HG03066 (cell line): ENCODE measurements around the gene KDM7A.

Experiments
- ATAC-seq: cut with Tn5 transposase; IDR thresholded peaks from one replicate; pipeline ENCODE4 v1.9.1; 2021; ENCODE audit warnings: low read depth; ENCODE audit not compliant: unreplicated experiment

KDM7A gene

DNA sequence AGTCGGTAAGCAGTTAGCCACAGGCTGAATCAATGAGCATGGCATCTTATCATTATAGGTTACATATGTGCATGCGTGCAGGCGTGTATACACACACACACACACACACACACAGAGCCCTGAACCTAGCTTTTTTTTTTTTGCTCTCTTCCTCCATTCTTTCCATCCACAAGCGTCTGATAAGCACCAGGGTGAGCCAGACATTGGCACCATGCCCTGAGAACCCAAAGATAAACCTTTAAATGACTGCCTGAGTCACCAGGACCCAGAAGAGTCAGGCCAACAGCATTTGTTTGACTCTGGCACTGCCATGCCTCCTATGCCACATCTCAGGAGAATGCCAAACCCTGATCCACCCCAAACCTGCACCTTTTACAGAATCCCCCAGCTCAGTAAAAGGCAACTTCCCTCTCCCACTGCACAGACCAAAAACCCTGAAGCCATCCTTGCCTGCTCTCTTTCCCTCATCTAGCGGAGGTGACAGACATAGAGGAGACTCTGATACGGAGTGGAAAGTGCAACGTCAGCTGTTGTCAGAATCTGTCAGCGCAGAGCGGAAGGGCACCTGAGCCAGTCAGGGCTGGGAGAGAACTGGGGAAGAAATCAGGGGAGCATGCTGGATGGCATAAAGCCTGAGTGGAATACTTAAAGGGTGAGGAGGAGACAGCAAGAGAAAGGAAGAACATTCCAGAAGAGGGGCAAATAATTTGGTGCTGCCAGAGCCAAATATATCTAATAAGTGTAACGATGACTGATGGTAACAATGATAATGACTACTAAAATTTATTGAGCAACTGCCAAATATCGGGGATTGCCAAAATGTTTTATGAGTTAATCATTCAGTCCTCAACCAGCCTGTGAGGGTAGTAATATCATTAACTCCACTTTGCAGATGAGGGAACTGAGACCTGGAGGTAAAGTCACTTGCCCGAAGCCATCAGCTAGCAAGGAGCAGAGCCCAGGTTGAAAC lies 117.2 kb downstream of the KDM7A start:
- no peak for ATAC-seq

DNA sequence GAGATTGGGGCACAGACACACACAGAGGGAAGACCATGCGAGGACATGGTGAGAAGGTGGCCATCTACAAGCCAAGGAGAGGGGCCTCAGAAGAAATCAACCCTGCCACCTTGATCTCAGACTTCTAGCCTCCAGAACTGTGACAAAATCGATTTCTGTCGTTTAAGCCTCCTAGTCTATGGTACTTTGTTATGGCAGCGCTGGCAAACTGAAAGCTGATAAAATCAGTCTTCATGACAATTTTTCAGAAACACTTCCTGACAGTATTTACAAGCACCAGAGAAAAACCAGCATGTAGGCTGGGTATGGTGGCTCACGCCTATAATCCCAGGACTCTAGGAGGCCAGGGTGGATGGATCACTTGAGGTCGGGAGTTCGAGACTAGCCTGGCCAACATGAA lies 118.3 kb downstream of the KDM7A start:
- ATAC-seq, result no peak

DNA sequence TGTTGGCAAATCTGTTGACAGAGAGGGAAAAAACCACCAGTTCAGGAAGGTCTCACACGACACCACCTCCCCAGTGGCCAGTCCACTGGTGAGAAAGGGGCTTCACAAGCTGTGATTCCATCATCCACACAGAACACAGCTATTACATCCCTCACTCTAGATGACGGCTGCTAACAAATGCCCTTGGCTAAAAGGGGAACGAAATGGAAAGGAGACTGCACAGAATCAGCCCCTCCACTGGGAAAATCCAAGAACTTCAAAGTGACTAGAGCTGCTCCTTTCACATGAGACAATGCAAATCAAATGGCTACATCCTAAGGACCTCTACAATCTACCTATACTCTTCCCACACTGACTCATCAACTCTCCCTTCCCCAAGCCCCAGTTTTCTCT lies 119.6 kb downstream of the KDM7A start:
- ATAC-seq, result no peak

DNA sequence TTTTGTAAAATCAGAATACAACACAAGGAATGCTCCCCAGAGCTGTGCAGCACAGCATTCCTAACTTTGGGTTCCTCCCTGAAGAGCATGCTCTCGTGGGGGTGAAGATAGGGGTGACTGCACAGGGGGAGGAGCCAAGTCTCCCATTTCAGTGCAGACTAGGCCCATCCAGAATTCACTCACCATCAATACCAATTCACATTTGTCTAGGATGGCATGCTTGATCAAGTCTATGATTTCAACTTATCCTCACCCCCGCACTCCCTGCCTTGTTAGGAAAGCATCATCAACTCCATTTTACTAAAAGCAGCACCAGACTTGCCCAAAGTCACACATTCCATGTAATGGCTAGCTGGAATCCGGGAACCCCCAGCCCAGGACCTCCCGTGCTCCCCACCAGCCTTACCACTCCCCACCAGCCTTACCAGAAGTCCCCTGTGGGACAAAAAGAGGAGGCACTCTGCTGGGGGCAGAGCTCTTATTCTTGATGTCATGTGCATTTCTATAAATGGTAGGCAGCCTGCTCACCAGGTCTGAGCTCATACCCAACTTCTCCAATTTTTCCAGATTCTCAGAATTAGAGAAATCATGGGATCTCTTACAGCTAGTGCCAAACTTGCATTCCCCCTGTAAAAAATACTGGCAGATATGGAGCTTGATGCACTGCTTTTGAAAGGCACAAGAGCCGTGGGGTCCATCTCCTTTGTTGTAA lies 120.2 kb downstream of the KDM7A start:
- no peak for ATAC-seq

DNA sequence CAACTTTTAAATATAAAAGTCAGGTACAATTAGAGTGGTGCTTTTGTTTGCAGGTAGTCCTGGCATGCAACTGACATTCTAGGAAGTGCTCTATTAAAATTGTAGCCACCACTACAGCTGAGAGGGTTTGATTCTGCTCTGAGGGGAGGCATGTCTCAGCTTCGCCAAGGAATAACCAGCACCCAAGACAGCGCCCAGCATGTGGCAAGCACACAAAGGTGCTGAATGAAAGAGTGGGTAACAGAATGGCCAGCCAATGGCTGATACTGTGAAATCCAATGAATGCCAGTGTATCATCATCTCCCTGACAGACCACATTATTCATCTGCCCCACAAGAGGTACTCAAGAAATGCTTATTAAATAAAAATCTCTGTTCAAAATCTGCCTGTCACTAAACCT lies 121.0 kb downstream of the KDM7A start:
- ATAC-seq, result no peak

DNA sequence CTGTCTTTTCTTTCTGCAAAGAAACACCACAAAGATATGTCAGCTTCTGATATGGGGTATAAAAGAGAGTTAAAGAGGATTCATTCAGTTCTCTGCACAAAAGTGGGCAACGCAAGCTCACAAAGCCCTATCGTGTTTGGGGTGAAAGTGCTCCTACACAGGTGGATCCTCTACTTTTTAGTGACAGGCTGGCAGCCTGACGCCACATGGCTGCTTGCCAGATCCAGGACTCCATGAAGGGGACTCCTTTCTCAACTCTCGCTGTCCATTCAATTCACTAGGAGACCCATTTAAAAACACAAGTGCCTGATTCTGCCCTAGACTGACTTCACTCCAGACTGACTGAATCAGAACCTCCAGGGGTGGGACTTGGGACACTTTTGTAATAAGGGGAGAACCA lies 122.0 kb downstream of the KDM7A start:
- no peak for ATAC-seq

DNA sequence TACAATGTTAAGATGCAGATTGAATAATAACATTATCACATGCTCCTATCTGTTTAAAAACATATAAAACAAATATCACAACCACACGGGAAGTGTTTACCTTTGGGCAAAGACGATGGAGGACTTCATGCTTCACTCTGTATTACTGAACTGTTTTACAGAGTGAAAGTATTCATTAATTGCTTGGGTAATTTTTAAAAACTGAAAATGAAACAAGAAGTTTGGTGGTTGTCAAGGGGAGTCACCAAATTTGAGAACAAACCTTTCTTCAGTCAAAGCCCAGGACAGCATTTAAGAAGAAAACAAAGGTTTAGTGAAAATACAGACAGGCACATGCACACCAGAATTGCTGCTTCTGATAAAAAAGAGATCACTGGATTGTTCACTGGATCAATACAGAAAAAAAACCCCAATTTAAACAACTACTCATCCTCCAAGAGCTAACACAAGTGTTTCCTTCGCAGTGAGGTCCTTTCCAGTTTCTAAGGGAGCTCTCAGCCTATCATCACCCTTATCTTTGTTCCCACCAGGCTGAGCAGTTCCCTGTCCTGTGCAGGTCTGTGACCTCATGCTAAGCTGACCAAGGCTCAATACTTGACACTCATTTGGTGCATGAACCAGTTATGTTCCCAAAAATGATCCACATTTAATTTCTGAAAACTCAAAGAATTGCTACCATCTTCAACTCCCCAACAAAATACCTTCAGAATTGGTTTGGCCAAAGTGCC lies 122.8 kb downstream of the KDM7A start:
- peak; percentile 96 for ATAC-seq

DNA sequence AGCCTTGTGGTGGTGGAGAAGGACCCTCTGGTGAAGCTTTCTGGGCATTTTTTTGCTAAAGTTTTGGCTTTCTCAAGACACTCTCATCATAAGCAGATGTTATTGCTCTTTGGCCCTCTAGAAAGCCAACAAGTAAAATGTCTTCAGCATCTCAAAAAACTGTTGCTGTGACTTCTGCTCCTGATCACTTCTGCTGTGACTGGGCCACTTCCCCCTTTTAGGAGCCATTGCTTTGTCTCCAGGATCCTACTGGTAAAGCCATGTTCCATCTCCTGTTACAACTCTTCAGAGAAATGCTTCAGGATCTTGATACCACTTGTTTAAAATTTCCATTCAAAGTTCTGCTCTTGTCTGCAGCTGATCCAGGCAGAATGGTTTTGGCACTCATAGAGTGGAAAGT lies 125.0 kb downstream of the KDM7A start:
- ATAC-seq, result no peak

DNA sequence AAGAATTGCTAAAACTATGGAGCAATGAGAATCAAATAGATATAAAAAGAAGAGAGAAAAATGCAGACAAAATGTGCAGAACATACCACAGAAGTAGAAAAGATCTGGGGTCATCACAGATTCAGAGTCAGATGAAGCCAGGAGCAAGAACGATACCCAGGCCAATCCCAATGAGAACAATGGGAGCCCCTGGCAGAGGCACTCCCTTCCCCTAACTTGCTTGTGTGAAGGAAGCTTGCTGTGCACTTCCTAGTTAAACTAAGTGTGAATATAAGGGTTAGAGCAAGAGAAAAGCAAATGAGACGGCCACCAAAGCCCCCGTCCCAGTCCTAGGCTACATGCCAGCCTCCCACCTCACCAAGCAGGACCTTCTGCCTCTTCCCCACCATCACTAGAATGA lies 126.7 kb downstream of the KDM7A start:
- ATAC-seq, result no peak

DNA sequence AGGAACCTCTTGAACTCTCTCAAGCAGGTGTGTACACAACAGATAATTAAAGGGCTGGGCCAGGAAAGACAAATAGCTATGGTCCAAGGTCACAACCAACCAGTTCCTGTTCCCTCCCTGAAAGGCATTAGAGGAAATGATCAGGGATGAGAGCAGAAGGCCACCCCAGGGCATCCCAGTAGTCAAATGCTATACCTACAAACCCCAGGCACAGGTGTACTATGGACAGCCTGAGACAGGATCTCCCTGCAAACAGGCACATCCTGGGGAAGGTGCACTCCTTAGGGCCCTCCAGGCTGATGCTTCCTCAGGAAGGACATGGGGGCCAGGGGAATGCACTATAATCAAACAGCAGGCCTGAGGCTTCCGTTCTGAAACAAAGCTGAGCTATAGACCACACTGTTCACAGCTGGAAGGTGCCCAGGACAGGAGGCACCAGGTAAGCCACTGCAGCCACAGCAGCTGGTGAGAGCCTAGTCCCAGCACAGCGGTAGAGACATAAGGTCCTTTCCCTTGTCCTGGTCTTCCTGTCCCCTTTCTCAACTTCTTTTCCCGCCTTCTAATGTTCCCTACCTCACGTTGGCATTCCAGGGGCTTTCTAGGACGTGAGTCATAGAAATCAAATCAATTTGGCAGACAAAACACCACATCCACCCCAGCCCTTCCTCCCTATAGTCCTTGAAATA lies 127.3 kb downstream of the KDM7A start:
- ATAC-seq, result no peak

DNA sequence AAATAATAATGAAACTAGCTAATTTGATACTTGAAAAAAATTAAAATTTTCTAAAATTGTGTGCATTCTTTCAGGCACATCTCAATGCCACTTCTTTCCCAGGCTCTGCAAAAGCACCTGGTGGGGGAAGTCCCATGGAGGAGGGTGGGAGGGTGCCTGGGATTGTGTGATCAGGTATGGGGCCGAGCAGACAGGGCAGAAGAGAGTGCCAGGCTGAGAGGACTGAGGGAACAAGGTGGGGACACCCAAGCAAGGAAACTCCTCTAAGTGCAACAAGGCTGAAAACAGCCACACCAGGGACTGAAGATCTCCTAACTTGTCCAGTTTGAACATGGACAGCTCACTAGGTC lies 127.8 kb downstream of the KDM7A start:
- no peak for ATAC-seq

DNA sequence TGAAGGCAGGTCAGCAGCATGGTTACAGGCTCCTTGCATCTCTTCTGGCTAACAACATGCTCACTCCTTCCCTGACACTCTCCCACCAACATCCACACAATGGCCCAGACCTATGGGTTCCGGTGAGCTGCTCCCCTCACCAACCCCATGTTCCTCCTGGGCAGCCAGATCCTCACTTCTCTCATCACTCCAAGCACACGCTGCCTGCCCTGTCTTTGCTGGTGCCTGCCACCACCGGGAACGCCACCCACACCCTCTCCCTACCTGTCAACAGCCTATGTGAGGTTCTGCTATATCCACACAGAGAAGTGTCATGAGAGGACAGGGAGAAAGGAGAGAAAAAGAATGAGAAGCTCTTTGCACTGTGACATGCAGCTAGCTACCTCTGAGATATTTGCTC lies 128.6 kb downstream of the KDM7A start:
- no peak for ATAC-seq

DNA sequence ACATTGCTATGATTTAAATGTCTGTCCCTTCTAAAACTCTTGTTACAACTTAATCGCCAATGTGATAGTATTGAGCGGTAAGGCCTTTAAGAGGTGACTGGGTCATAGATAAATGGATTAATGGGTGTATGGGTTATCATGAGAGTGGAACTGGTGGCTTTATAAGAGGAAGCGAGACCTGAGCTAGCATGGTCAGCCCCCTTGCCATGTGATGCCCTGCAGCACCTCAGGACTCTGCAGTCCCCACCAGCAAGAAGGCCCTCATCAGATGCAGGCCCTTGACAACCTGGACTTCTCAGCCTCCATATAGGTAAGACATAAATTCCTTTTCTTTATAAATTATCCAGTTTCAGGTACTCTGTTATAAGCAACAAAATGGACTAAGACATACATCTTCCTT lies 129.6 kb downstream of the KDM7A start:
- no peak for ATAC-seq

DNA sequence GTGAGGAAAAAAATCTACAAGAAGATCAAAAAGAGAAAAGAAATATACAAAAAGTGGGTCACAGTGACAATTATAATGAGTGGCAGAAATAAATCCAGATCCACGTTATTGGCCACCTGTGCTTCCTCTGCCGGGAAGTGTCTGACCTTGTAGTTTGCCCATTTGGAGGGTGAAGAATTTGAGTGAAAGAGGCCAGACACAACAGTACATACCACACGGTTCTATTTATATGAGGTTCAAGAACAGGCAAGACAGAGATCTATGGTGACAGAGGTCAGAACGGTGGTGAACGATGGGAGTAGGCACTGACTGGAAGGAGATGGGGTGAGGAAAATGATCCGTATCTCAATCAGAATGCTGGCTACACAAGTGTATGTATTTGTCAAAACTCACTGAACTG lies 131.1 kb downstream of the KDM7A start:
- no peak for ATAC-seq

DNA sequence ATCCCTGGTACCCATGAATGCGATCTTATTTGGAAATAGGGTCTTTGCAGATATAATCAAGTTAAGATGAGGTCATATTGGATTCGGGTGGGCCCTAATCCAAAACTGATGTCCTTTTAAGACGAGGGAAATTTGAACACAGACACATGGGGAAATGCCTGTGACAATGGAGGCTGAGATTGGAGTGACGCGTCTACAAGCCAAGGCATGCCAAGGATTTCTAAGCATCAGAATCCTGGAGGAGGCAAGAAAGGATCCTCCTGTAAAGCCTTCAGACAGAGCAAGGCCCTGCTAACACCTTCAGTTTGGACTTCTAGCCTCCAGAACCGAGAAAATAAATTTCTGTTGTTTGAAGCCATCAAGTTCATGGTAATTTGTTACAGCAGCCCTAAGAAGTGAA lies 132.5 kb downstream of the KDM7A start:
- ATAC-seq, result no peak

DNA sequence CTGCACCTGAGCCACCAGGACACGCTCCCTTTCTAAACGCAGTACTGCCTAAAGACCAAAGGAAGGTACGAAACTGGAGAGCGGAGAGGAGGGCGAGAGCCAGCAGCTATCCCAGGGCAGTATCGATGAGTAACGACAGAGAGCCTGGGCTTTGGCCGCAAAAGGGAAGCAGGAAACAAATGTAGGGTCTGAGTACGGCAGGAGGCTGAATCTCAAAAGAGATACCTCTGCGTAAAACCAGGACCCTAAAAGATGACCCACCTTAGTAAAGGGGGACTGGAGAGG lies 134.5 kb downstream of the KDM7A start:
- no peak for ATAC-seq

DNA sequence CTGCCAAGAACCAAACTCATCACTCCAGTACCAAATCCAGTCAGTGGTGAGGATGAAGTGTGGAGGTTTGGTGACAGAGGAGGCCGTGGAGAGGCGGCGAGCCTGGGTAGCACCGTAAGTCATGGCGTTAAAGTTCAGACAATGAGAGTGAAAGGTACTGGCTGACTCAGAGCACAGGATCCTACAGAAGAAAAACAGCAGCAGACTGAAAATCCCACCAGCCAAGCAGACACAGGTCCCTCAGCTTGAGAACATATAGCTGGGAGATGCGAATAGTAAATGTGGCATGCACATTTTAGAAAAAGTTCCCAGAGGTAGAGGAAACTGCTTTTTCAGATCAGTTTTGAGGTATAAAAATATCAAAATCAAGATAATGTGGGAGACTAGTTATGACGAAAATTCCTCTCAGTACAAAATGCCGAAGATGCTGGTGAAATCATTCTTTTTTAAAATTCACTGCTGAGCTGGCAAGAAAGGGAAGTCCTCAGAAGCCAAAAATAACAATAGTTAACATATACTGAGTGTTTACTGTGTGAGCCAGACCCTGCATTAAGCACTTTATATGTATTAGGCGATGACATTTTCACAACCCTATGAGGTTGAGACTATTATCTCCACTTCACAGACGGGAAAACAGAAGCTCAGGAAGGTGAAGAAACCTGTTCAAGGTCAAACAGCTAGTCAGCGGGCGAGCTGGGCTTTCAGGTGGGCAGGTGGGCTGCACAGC lies 135.0 kb downstream of the KDM7A start:
- ATAC-seq, result no peak

DNA sequence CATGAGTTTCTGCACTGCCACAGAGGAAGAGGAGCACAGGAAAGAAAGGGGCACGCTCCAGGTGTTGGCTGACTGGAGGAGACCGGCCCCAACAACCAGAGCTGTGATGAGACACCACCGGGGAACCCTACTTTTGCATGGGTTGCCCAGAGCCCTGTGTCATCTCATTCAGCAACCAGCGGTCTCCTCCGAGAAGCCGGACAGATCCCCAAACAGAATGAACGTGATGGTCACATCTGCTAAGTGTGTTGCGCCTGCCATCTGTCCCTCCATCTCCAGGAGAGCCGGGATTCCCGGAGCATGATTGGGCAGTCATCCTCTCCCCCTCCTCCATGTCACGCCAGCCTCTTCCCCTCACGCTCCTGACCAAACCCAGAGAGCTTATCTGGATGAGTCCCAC lies 136.9 kb downstream of the KDM7A start:
- ATAC-seq, result no peak

DNA sequence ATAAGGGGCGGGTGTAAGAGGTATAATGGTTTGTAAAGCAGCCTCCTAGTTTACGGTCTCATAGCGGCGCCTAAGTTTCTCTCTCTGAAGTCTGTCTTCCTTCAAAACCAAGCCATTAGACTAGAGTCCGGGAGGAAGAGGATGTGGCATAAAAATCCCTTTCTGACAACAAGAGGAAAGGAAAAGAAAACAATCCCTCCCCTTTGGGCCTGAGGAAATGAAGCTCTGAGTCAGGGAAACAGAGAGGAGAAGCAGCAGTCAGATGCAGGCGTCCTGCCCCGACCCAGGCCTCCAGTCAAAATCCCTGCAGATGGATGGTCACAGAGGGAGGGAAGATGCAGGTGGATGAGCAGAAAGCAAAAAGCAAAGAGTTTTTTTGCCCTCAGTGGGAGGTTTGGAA lies 137.7 kb downstream of the KDM7A start:
- no peak for ATAC-seq

DNA sequence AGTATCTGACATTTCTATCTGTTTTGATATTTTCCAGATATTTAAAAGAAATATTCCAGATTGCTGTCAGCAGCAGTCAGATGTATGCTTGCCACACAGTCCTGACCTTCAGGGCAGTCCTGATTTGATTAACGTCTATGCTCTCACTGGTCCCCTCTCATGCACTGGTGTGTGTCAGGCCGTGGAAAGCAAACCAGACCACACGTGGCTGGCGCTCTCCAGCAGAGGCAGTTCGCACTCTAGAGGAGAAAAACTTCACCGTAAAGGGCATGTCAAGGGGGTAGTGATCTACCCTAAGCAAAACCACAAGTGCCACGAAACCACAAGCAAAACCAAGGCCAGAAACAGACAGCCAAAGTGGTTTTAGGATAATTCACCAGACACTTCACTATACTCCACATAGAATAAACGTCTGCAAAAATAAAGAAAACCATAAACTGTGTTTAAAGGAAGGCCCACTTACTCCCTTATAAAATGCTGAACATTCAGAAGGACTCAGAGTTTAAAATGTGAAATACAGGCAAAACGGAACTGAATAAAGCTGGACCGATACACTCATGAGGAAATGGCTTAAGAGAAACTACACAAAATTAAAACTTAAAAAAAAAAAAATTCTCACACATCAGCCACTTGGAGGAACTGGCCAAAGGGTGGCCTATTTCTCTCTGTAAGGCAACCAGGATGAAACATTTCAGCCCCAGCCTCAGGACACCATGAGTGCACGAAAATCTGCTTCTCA lies 140.4 kb downstream of the KDM7A start:
- ATAC-seq, result peak; percentile 83
